ENCODE data around the gene FFAR4.

Gene FFAR4

DNA sequence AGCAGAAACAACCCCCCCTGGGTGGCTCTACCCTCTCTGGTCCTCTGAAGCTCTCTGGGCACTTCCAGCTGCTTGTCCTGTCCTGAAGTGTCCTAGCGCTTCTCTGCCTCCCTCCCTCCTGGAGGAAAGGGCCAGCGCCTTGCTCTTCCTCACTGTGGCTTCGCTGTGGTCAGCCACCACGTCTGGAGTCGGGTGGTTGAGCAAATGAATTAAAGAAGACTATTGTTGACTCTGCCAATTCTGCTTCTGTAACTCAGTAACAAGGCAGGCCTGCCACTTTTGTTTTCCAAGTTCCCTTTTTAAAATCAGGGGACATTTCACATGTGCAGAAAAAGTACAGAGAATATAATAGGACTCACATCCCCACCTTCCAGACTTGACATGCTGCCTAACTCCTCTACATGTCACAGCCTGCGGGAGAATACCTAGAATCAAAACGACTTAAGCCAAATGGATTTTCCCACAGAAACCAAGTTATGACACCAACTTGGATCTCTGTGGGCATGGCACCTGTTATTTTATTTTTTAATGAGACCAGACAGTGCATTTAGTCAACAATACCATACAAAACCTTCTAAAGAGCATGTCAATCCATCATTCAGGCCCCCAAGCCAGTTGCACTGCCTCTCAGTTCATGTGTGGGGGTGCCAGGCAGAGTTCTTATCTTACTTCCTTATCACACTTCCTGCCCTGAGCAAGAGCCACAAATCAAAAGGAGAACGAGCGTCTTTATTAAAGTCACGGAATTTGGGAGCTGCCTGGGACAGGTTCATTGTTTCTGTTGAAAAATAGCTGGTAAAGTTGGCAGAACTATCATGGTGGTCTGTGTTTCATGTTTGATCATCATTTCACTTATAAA is 6.8 kb downstream of the FFAR4 start:
- DNase-seq, result no peak

DNA sequence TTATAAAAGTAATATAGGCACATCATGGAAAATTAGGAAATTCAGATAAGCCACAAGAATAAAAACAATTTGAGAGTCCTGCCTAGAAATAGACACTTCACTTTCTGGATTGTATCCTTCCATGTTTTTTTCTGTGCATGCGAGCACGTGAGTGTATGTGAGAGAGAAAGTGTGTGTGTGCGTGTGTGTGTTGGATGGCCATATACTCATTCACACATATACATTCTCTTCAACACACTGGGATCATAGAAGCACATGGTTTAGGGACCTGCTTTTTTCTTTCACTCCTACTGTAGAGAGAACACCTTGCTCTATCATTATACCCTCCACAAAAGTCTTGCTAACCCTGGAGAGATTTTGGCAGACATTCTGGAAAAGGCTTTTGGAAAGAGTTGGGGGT is 7.5 kb downstream of the FFAR4 start:
- no peak for DNase-seq

DNA sequence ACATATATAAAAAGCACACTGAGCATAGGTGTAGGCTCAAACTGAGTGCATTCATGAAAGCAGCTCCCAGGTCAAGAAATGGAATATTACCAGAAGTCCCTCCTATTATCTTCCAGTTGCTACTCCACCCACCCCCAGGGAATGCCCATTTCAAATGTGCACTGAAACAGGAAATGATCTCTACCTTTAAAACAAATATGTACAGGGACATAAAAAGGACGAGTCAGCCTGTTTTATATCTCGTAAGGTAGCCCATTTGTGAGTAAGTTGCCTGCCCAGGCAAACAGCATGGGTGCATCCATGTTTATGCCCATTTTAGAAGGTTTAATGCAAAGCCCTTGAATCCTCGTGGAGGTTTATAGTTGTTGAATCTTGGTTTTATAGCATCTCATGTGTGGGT is 10.4 kb downstream of the FFAR4 start:
- no peak for DNase-seq

DNA sequence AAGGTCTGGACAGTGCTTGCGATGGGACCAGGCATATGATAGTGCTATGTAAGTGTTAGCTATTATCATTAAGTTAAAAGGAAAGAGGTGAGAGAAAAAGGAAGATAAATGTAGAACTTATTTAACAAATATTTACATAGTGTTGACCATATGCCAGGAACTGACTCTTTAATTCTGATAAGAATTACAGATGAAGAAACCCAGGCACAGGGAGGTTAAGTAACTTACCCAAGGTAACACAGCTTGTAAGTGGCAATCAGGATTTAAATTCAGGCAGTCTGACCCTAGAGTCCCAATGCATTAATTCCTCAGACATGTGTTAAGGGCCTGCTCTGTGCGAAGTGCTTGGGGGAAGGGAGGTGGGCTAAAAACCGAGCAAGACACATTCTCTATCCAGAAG is 11.1 kb downstream of the FFAR4 start:
- DNase-seq, result no peak

DNA sequence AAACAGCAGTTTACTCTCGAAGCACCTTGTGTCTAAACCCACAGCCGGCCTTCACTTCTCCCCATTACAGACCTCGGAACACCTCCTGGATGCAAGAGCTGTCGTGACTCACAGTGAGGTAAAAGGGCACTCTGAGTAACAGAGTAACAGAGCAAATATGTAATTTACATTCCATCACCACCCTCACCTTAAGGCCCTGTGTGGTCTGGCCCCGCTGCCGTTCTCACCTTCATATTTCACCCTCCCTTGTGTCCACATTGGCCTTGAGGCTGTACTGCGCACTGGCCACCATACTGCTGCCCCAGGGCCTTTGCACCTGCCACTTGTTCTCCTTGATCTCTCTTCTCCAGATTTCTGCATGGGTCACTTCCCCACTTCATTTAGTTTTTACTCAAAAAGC is 12.6 kb downstream of the FFAR4 start:
- DNase-seq, result no peak

DNA sequence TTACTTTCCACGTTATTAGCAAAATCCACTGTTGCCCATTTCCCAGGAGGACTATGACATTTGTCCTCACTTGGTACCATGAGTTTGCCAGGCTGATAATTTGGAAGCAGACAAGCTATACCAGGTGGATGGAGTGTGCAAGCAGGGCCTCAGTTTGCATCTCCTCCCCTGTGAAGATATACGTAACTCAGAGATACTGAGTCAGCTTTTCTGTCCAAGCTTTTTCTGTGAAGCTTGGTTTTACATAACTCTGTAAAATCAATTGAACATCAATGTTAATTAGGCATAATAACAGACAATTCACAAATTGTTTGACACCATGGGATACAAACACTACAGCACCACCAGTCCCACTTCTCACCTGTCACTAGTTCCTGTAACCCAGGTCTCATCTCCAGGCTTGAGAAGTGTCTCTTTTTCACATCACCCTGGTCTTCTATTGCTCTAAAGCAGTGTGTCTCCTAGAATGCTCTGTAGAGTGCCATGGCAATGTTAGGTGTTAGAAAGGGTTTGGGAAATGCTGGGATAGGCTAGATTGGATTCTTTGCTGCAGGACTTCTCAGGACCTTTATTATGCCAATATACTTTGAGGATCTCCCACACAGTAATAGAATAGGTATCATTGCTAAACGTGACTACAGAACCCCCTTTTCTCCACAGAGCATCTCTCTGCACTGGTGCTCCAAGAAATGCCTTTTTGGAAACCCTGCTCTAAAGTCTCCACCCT is 13.7 kb downstream of the FFAR4 start:
- DNase-seq, result no peak

DNA sequence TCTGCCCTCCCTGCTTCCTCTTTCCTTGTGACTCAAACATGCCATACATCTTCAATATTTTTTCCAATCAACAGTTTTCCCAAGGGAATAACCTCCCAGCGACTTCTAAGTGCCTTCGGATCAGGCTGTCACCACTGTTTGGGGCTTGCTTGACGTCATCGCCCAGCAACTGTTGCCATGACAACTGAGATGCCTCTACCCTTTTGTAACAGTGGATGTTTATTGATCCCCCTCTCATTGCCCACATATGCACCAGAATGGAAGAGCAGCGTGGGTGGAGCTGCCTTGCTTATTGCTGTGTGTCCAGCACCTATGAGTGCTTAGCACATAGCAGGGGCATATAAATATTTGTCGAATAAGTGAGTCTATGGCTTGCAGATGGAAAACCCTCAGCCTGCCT is 14.4 kb downstream of the FFAR4 start:
- DNase-seq, result no peak

DNA sequence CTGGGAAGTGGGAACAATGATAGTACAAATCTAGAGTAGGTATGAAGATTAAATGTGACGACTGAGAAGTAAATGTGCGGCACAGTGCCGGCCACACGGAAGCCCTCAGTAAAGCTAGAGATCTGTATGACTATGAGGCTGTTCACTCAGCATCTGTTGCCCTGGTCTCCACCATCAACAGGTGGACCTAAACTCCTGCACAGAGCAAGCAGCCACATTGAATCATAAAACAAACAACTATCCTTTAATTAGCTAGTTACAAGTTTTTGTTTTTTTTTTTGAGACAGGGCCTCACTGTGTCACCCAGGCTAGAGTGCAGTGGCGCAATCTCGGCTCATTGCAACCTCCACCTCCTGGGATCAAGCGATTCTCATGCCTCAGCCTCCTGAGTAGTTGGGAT is 18.0 kb downstream of the FFAR4 start:
- DNase-seq, result no peak

DNA sequence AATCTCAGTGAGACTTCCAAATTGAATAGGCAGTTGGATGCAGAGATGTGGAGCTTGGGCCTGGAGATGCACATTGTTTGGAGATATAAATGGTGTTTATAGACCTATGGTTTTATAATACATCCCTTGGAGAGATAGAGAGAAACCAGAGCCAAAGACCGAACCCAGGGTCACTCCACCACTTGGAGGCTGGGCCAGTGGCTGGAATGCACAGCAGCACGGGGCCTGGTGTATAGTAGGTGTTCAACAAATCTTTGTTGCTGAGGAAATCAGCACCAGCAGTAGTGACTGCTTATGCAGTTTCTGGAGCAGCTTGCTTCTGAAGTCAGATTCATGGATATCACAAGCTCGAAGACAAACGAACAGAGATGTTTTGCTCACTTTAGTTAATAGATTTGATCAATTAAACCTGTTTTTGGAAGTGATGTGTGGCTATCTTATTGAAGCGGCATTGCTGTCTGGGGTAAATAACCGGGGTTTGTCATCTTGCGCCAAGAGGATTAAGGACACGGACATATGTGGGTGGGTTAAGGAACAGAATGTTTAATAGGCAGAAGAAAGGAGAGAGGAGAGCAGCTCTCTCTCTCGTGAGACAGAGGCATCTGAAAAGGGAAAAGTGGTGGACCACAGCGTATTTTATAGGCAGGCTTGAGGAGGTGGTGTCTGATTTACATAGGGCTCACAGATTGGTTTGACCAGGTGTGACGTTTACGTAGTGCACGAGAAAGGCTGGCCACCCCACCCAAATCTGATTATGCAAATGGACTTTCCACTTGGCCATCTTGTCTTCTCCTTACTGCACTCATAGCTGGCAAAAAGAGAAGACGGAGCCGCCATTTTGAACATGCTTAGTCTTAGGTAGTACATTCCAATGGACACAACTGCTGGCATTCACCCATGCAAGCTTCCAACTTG is 23.4 kb downstream of the FFAR4 start:
- no peak for DNase-seq

DNA sequence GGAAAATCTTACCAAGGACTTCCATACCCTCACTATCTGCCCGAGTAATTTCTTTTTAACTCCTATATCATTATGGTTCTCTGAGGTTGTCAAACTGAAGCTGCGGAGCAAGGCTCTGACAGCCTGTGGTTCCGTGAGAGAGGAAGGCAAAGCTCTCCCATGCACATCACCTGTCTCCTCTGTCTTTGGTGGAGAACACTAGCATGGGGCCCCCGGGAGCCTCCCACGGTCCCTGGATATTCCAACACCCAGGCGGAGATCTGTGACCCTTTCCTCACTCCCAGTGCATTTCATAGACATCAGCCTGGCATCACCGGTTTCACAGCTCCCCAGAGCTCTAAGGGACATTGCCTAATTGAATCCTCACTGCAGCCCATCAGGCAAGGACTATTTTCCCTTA is 24.2 kb downstream of the FFAR4 start:
- no peak for DNase-seq

DNA sequence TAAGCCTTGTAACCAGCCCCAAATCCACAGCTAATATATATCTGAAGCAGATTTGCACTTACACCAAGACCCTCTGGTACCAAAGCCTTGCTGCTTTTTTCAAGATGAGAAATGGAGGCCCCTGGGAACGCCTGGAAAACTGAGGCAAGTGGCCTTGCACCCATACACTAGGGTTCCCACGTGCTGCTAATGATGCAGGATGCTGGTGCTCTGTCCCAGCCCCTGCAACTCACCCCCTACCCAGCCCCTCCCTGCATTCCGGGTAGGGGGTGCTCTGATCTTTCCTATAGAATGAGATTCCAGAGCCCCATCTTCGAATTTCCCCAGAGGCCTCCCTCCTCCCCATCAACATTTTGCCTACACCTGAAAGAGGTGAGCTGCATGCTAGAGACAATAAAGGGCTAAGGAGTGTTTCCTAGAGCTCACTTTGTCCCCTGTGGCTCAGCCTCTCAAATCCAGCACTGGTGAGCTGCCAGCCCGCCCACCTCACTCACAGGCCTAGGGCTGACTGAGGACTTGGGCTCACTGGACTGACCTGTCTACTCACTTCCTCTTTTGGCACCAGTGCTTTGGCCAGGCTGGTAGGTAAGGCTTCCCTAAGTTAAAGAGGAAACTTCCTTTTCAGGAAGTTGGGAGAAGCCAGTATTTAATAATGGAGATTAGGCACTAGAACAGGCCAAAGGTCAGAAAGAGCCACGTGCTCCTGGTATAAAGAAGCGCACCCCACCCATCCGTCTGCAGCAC is 24.8 kb downstream of the FFAR4 start:
- DNase-seq, result no peak

DNA sequence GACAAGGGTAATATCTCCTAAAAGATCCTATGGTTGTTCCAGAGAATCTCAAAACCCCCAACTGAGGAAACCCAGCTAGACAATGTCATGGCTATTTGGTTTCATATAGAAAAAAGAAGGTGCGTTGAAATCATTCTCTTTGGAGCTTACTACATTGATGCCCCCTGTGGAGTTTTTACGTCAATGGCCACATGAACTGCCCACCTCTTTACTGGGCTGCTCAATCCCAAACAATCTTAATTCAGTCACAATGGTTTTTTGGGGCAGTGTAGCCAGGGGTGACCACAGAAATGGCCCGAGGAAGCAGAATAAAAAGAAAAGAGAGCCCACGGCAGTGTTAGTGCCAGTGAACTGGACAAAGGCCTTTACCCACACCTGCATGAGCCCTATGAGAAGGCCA is 26.8 kb downstream of the FFAR4 start:
- no peak for DNase-seq

DNA sequence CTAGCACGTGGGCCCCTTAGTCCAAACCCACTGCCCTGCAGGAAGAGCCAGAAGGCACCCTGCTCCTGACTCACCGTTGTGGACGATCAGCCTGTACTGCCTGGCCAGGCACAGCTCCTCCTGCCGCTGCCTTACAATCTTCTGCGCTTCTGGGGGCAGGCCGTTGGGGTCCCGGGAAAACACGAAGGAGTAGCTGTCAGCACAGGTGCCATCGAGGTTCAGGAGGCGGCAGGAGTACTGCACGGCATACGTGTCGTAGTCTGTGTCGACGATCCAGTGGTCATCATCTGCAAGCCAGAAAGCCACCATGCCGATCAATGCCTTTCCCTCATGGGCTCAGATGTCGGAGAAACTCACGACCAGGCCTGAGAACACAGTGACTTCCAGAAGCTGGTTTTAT is 27.3 kb downstream of the FFAR4 start:
- no peak for DNase-seq

DNA sequence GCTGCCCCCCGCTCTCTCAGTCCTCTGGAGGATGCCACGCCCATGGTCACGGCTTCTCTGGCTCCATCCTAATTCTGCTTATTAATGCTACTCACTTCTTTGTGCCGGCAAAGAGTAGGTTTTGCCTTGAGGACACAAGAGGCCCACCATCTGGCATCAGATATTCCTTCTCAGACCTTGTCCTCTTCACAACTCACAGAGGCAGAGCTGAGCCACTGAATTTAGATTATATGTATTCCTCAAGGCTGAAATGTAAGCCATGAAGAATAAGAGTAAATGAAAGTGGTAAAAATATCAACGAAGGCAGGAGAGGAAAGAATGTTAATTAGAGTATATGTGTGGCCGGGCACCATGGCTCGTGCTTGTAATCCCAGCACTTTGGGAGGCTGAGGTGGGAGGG is 28.1 kb downstream of the FFAR4 start:
- DNase-seq, result no peak

DNA sequence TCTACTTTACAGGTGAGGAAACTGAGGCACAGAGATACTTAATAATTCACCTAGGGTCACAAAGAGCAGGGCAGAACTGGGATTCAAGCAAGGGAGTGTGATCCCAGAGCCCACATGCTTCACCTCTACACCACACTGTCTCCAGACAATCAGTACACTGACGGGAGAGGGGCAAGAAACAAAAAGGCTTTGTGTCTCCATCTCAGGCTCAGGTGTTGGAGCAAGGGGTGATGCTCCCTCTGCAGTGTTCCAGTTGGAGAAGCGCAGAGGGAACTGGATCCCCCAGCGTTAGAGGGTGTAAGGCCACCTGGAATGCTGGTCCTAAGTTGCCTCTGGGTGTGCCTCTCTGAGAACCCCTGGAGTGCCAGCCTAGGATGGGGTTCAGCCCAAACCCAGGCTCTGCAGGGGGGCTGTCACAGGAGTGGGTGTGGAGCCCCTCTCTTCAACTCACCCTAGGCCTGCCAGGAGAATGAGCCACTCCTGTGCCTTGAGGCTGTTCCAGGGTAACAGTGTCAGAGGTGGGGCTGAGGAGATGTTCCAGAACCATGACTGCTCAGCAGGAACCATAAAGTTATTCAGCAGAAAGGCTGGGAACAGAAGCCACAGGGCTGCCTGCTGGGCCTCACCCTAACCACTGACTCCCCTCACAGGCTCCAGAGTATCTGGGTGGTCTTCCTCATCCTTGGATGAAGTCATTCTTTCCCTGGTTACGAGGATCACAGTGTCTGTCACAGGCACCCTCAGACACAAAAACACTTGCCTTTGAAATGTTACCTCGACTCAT is 29.1 kb downstream of the FFAR4 start:
- no peak for DNase-seq

DNA sequence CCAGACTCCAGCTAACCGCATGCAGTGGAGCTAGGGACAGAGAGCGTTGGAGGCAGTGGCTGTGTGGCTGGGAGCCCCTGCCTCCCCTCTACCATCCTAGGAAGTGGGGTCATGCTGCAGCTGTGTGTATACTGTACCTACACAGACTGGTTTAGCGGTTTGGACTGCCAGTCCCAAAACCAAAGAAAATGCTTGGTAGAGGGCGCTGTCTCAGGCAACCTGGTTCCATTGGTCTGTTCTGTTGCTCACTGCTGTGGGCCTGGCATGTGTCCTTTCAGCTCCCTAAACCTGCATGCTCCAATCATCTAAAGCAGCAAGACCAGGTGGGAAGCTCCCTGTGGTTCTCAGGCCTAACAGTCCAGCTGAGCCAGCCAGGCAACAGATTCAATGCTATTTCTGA is 30.1 kb downstream of the FFAR4 start:
- no peak for DNase-seq

DNA sequence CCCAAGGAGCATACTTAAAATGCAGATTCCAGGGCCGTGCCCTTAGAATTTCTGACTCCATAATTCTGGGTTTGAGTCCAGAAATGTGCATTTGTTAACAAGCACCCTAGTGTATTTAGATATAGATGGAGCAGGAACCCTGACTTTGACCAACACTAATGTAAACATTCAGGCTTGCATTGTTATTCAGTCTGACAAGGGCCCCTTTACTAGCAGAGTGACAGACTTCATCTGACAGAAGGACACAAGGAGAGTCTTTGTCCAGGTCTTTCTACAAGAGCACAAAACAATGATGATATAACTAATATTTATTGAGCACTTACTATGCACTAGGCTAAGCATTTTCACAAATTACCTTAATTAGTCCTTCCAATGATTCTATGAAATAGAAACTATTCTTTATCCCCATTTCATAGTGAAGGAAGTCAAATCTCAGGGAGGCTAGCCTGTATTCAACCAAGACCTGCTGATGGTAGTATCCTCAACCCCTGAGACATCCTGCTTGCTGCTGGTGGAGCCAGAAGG is 30.7 kb downstream of the FFAR4 start:
- DNase-seq, result no peak

DNA sequence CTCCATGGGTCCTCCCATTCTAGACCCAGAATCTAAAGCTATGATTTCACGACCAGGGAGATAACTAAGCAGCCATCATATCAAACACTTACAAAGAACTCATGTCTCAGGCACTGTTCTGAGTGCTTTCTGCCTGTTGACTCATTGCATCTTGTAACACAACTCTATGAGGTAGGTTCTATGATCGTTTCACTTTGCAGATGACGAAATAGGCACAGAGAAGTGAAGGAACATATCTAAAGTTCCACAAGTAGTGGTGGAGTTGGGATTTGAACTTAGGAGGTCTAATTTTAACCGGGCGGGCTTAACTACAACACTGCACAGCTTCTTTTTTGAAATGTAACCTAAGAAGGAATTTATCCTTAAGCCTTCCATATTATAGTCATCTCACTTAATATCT is 31.7 kb downstream of the FFAR4 start:
- no peak for DNase-seq

DNA sequence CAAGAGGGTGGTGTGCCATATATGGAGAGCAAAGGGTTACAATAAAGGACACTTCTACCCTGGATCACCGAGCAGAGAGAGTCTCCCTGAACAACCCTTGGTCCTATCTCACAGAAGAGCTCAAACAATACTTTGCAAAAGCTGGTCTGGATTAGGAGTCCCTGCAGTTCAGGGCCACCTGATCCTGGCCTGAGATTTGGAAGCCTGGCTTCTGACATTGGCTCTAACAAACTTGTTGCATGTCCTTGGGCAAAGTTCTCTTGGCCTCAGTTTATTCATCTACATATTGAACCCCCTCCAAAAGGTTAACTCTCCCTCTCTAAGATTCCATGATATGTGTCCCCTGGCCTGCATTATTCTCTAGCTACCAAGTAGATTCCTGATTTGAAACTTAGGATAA is 32.9 kb downstream of the FFAR4 start:
- DNase-seq, result no peak

DNA sequence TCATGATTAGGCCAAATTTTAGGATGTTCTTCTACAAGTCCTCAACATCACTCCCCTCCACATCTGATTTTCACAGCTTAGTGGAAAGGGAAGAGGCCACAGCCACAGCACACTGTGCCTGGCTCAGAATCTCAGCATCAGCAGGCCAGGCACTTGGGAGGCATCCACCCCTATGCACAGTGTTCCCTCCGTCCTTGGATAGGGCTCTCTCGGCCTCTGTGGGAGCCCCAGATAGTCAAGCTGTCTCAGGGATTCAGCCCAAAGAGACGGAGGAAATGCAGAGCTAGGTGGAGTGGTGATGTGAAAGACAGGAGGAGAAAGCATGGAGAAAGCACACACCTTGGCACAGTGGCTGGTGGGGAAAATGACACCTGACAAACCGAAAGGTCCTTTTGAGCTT is 33.3 kb downstream of the FFAR4 start:
- no peak for DNase-seq

DNA sequence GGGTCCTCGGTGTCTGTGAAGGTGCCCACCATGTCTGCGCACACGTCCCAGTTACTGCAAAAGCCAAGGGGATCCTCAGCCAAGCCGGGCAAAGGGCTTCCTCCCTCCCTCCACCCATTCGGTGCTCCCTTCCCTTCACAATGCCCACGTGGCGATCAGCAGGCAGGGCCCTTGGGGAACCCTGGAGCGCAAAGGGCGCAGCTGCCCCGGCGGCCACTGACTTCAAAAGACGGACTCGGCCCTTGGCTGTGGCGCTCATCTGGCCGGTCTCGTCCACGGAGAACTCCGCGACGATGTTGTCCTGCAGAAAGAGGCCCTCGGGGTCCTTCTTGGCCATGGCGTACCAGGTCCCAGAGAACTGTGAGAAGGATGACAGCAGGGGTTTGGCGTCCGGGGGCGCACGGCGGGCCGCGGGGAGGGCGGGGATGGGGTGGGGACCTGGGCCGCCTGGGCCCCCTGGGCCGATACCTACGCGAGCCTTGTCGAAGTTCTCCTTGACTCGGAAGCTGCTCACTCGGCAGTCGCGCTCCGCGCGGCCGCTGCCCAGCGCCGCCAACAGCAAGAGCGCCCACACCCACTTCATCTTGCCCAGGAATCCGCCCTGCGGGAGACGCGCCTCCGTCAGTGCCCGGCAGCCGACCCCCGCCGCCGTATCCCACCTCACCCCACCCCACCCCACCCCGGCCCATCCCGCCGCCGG is 34.1 kb downstream of the FFAR4 start:
- DNase-seq, result no peak

Data from CD4-positive, alpha-beta T cell treated with Interleukin-10 for 1 hour (primary cell).